CD14-positive monocyte (primary cell): ENCODE results near the gene PHGDH. TPM values are rescaled to one million over a fixed set of nuclear protein-coding genes. Genes with fewer than 3 reads are reported as not detected.
A peak's percentile ranks its signal among the peaks of the same experiment; 100 is the strongest.

ENCODE experiments used
- DNase-seq, 3 donors: peaks; one replicate each; pipeline ENCODE4 v3.0.0-alpha.2; 2011 to 2022
- H2AFZ ChIP-seq: 2 replicates; pipeline ENCODE4 v1.6.0; 2012; ENCODE audit warnings: mild to moderate bottlenecking, low read depth, low read length, inconsistent platforms; ENCODE audit not compliant: insufficient read depth, poor library complexity, severe bottlenecking
- H3K27ac ChIP-seq, 2 donors: 1 replicate in 1 of 2; 2 replicates in 1 of 2; pipeline ENCODE4 v1.5.1; 2012 to 2013; ENCODE audit warnings: low read length in 2 of 2, control low read depth in 1 of 2, inconsistent platforms in 1 of 2, low read depth in 1 of 2, mild to moderate bottlenecking in 1 of 2
- H3K27me3 ChIP-seq, 2 donors: one replicate each; pipeline versions ENCODE4 v1.6.0 to v1.6.1; 2011 to 2013; ENCODE audit warnings: low read length in 2 of 2; ENCODE audit not compliant: control insufficient read depth in 2 of 2, insufficient read depth in 2 of 2
- H3K36me3 ChIP-seq, 2 donors: replicated peaks in 1 of 2; 1 replicate in 1 of 2; 2 replicates in 1 of 2; pipeline versions ENCODE4 v1.5.1 to v1.6.1; 2012 to 2013; ENCODE audit warnings: low read length in 2 of 2, control low read depth in 1 of 2, inconsistent platforms in 1 of 2, mild to moderate bottlenecking in 1 of 2; ENCODE audit not compliant: insufficient read depth in 2 of 2, control insufficient read depth in 1 of 2
- H3K4me1 ChIP-seq, 2 donors: 1 replicate in 1 of 2; 2 replicates in 1 of 2; pipeline versions ENCODE4 v1.5.1 to v1.6.1; 2012 to 2013; ENCODE audit warnings: low read length in 2 of 2, control low read depth in 1 of 2, inconsistent platforms in 1 of 2, mild to moderate bottlenecking in 1 of 2, moderate library complexity in 1 of 2; ENCODE audit not compliant: insufficient read depth in 2 of 2, control insufficient read depth in 1 of 2
- H3K4me2 ChIP-seq: replicated peaks from 2 replicates; pipeline ENCODE3; 2012; ENCODE audit warnings: low read length, moderate library complexity, mild to moderate bottlenecking; ENCODE audit not compliant: poor library complexity, severe bottlenecking; ENCODE audit errors: extremely low read depth
- H3K4me3 ChIP-seq, 3 experiments: fragments of 200-600 bp in 1 of 3; sonication (generic) in 1 of 3; replicated peaks in 1 of 3; 1 replicate in 2 of 3; 2 replicates in 1 of 3; pipeline ENCODE4 v1.5.1; 2011 to 2013; ENCODE audit warnings: low read length in 3 of 3, mild to moderate bottlenecking in 3 of 3, control low read depth in 2 of 3, low read depth in 2 of 3, inconsistent platforms in 1 of 3, moderate library complexity in 1 of 3
- H3K79me2 ChIP-seq: 2 replicates; pipeline ENCODE4 v1.6.0; 2012; ENCODE audit warnings: mild to moderate bottlenecking, control low read depth, inconsistent platforms, low read length, moderate library complexity; ENCODE audit not compliant: insufficient read depth
- H3K9ac ChIP-seq: 2 replicates; pipeline ENCODE4 v1.6.0; 2017; ENCODE audit warnings: low read length, mild to moderate bottlenecking; ENCODE audit not compliant: insufficient read depth, poor library complexity, severe bottlenecking
- H3K9me3 ChIP-seq, 2 donors: replicated peaks in 1 of 2; 1 replicate in 1 of 2; 2 replicates in 1 of 2; pipeline versions ENCODE4 v1.5.1 to v1.6.1; 2012 to 2013; ENCODE audit warnings: low read length in 2 of 2, control low read depth in 1 of 2; ENCODE audit not compliant: control insufficient read depth in 1 of 2, insufficient read depth in 1 of 2
- H4K20me1 ChIP-seq: 2 replicates; pipeline ENCODE4 v1.6.0; 2012; ENCODE audit warnings: mild to moderate bottlenecking, low read length, control low read depth, moderate library complexity; ENCODE audit not compliant: insufficient read depth
- H3K27ac Mint-ChIP-seq, 7 donors: one replicate each; pipeline ENCODE4 v1.8.0; 2020; ENCODE audit warnings: mild to moderate bottlenecking in 7 of 7, mixed read lengths in 7 of 7, moderate library complexity in 6 of 7, inconsistent platforms in 2 of 7
- H3K27me3 Mint-ChIP-seq, 3 donors: one replicate each; pipeline ENCODE4 v1.8.0; 2021 to 2022; ENCODE audit warnings: low read depth in 3 of 3, mild to moderate bottlenecking in 3 of 3, mixed read lengths in 3 of 3, moderate library complexity in 3 of 3, inconsistent platforms in 1 of 3
- H3K36me3 Mint-ChIP-seq, 2 donors: one replicate each; pipeline ENCODE4 v1.8.0; 2020; ENCODE audit warnings: mixed read lengths in 2 of 2, inconsistent platforms in 1 of 2, mild to moderate bottlenecking in 1 of 2
- H3K4me1 Mint-ChIP-seq: one replicate; pipeline ENCODE4 v1.8.0; 2020; ENCODE audit warnings: mild to moderate bottlenecking, mixed read lengths
- H3K4me3 Mint-ChIP-seq, 2 donors: one replicate each; pipeline ENCODE4 v1.8.0; 2020; ENCODE audit warnings: mild to moderate bottlenecking in 2 of 2, mixed read lengths in 2 of 2, moderate library complexity in 1 of 2
- H3K9me3 Mint-ChIP-seq, 7 donors: one replicate each; pipeline ENCODE4 v1.8.0; 2020 to 2022; ENCODE audit warnings: mixed read lengths in 7 of 7, mild to moderate bottlenecking in 6 of 7, moderate library complexity in 6 of 7, inconsistent platforms in 2 of 7
- CTCF ChIP-seq: fragments of 200-600 bp; IDR thresholded peaks from one replicate; pipeline ENCODE4 v1.8.0; 2022; ENCODE audit warnings: antibody characterized with exemption, mild to moderate bottlenecking
- WGBS: methylation state at CpG from one replicate; pipeline ENCODE4 v1.1.5; 2013; ENCODE audit warnings: missing lambda C conversion rate; ENCODE audit not compliant: insufficient coverage; 5-methylcytosine and 5-hydroxymethylcytosine counted together
- intact Hi-C, 2 donors: fragments of 100-400 bp; cut with micrococcal nuclease; formaldehyde crosslinking; loops; one replicate each; pipeline versions ENCODE4 v1.15.0 to v1.15.1; 2023
- polyA minus RNA-seq: library from RNA; depleted of rRNA, polyadenylated mRNA; stranded (reverse); fragments of >200 nt; gene quantifications from 2 replicates; pipeline ENCODE4 v1.2.3, GENCODE V29; 2012
- polyA plus RNA-seq, 3 donors: library from polyadenylated mRNA; depleted of rRNA in 1 of 3; unstranded in 2 of 3; stranded (reverse) in 1 of 3; fragments of 300-500 nt in 2 of 3; fragments of >200 nt in 1 of 3; fragmentation: Illumina TruSeq in 2 of 3; gene quantifications; 1 replicate in 2 of 3; 2 replicates in 1 of 3; pipeline ENCODE4 v1.2.3, GENCODE V29; 2012 to 2021
- total RNA-seq, 12 experiments: library from RNA in 1 of 12; stranded (reverse) in 1 of 12; fragments of 120-200 nt in 1 of 12; gene quantifications; one replicate each; pipeline ENCODE4 v1.2.4 and lab custom pipeline; 2013 to 2026; ENCODE audit warnings: mixed read lengths in 6 of 12, inconsistent platforms in 1 of 12

PHGDH gene
- total RNA-seq (2013) = 1.1 TPM
- under 1 TPM; 0.09 to 0.44 (median 0.20) TPM for polyA plus RNA-seq
- polyA minus RNA-seq = 0.28 and 0.40 TPM in 2 replicates
- total RNA-seq (lab: John Stamatoyannopoulos, UW) = 0.43 to 16.6 (median 2.6) reads per million in 11 experiments

- 0% methylated on average over 25 of the region's 27 CpGs for WGBS
- peaks cover 2 to 17% (median 12%) of the 10 kb centered on the region in 3 donors for H3K27me3 Mint-ChIP-seq
These were observed at the start of gene PHGDH for GRCh38 chr1:119711804-119712341. TSS of gene PHGDH (plus strand) at chr1:119711934. CDS start at chr1:119712023, 89 bp downstream.

GRCh38 chr1:119662034-119662437 is 49.7 kb upstream of the PHGDH start:
- peaks cover 2 to 7% (median 6%) of the 10 kb centered on the region in 3 donors for H3K27me3 Mint-ChIP-seq
- Histone ChIP-seq H3K4me2 (no peak overlapping the region), H3K4me1 (no peaks in the 10 kb centered on the region), H3K27ac (no peak overlapping the region), H3K36me3 (no peaks in the 10 kb centered on the region), H3K9ac (no peak overlapping the region), H3K27me3 (no peaks in the 10 kb centered on the region), H4K20me1 (no peaks in the 10 kb centered on the region), H2AFZ (no peak overlapping the region), H3K79me2 (no peaks in the 10 kb centered on the region), H3K4me3 (no peak overlapping the region), H3K9me3 (no peaks in the 10 kb centered on the region)
- no peak for DNase-seq
- no peak for TF ChIP-seq CTCF
- H3K36me3 Mint-ChIP-seq = no peaks in the 10 kb centered on the region
- no peaks in the 10 kb centered on the region for H3K4me1 Mint-ChIP-seq
- H3K9me3 Mint-ChIP-seq = peaks cover 0 to 3% (median 0%) of the 10 kb centered on the region in 7 donors
- intact Hi-C loops = loop anchor here in 1 of 2 donors (5.0 kb wide), 2 partner anchors 50 to 115 kb away; no protein-coding TSS in a partner anchor
- WGBS = 82% methylated on average over 3 of the region's 3 CpGs
- no peak overlapping the region for H3K27ac Mint-ChIP-seq
- H3K4me3 Mint-ChIP-seq = no peak overlapping the region

More at GRCh38 chr1:119711804-119712341, at the start of gene PHGDH:
- intact Hi-C loops = no loop called here
- peak; percentile 37 to 46 (median 39) for DNase-seq
- no peak for TF ChIP-seq CTCF
- peak within 1 kb of the TSS; percentile 49 for H3K9ac ChIP-seq
- Mint-ChIP-seq H3K4me3 (peak within 1 kb of the TSS; percentile 92 to 97), H3K27ac (peak within 1 kb of the TSS in 4 of 7 donors; percentile 38 to 75 (median 64)), H3K9me3 (peaks cover 0 to 3% (median 0%) of the 10 kb centered on the region in 7 donors), H3K36me3 (no peaks in the 10 kb centered on the region), H3K4me1 (peaks cover 50% of the 10 kb centered on the region)
- peak within 1 kb of the TSS; percentile 90 for H2AFZ ChIP-seq
- H3K4me2 ChIP-seq = peak within 1 kb of the TSS; percentile 100
- H3K79me2 ChIP-seq = peaks cover 29% of the 10 kb centered on the region
- H3K27ac ChIP-seq = no peak within 1 kb of the TSS
- H3K27me3 ChIP-seq = no peaks in the 10 kb centered on the region
- H3K4me1 ChIP-seq = peaks cover 15 to 18% of the 10 kb centered on the region in 2 donors
- peak within 1 kb of the TSS; percentile 60 to 93 (median 63) for H3K4me3 ChIP-seq
- H3K9me3 ChIP-seq = no peaks in the 10 kb centered on the region
- no peaks in the 10 kb centered on the region for H3K36me3 ChIP-seq
- no peaks in the 10 kb centered on the region for H4K20me1 ChIP-seq
